Transverse colon (tissue), 4 donors: Measurements from ENCODE around the gene SCIN.

Experiments used
- EP300 ChIP-seq: sonication (generic); formaldehyde crosslinking; IDR thresholded peaks from one replicate; pipeline ENCODE4 v1.6.1; 2017; ENCODE audit warnings: antibody characterized with exemption, low read depth
- POLR2A ChIP-seq: fragments of 450-650 bp; IDR thresholded peaks from one replicate; pipeline ENCODE4 v1.6.1; 2016; ENCODE audit warnings: antibody characterized with exemption, mild to moderate bottlenecking, moderate library complexity
- POLR2AphosphoS5 ChIP-seq, 3 donors: sonication (generic); formaldehyde crosslinking; IDR thresholded peaks; one replicate each; pipeline ENCODE4 v1.6.1; 2016; ENCODE audit warnings: antibody characterized with exemption in 3 of 3
- TF ChIP-seq, protein P1 (sequence below), 5 experiments: fragments of 200-600 bp in 3 of 5; fragments of 450-650 bp in 2 of 5; sonication (generic) in 3 of 5; IDR thresholded peaks; 1 replicate in 2 of 5; 2 replicates in 3 of 5; pipeline ENCODE4 v1.5.1; 2016 to 2017; ENCODE audit warnings: antibody characterized with exemption in 5 of 5, inconsistent platforms in 3 of 5, mild to moderate bottlenecking in 2 of 5, moderate library complexity in 1 of 5

DNA sequence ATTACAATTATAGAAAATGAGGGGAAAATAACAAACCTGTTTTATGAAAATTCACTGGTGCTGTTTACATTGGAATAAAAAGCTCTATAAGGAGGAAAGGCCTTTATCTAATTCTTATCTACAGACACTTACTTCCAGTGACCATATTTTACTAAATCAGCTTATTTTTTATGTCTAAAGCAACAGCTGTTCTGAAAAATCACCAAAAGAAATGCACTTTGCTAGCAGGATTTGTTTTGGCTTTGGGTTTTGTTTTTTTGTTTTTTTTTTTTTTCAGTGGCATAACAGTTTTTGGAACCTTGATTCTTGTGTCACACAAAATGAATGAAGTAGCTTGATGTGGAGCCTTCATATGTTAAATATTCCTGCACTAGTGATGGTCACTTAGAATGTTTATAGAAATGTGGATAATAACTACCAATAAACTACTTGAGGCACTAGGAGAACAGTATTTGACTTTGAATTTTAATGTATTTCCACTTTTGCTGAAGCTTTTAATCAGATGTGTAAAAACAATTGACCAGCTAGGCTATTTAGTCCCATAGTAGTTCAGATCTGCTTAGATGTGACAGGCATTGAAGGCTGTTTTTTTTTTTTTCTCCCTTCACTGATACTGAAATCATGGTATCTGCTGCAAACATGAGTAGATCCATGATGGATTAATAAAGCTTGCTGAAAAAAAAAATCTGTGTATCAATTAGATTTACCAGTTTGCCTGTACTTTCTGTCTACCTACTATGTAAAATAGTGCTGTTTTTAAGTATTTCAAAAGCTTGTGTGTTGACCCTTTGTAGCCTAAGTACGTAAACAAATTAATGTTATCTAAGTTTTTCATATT is 119.7 kb downstream of the SCIN start:
- TF ChIP-seq, protein P1, sequence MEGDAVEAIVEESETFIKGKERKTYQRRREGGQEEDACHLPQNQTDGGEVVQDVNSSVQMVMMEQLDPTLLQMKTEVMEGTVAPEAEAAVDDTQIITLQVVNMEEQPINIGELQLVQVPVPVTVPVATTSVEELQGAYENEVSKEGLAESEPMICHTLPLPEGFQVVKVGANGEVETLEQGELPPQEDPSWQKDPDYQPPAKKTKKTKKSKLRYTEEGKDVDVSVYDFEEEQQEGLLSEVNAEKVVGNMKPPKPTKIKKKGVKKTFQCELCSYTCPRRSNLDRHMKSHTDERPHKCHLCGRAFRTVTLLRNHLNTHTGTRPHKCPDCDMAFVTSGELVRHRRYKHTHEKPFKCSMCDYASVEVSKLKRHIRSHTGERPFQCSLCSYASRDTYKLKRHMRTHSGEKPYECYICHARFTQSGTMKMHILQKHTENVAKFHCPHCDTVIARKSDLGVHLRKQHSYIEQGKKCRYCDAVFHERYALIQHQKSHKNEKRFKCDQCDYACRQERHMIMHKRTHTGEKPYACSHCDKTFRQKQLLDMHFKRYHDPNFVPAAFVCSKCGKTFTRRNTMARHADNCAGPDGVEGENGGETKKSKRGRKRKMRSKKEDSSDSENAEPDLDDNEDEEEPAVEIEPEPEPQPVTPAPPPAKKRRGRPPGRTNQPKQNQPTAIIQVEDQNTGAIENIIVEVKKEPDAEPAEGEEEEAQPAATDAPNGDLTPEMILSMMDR (IDR thresholded peaks at IDR 0.05): no peak
- TF ChIP-seq POLR2A: no peak
- TF ChIP-seq EP300: no peak
- no peak for TF ChIP-seq POLR2AphosphoS5 (IDR thresholded peaks at IDR 0.05)
